T47D (cell line): ENCODE measurements around the gene RSAD2.

Source experiments
- DNase-seq, 2 experiments: peaks; one replicate each; pipeline versions ENCODE4 v3.0.0 to v3.0.0-alpha.2; 2011 to 2012; ENCODE audit warnings: low read depth in 1 of 2, low spot score in 1 of 2
- JUND ChIP-seq: IDR thresholded peaks from 2 replicates; pipeline ENCODE4 v1.6.1; 2012; ENCODE audit warnings: low read depth
- in situ Hi-C: cut with HindIII; loops from 2 replicates; pipeline ENCODE4 v1.10.0; 2016; ENCODE audit warnings: low sequenced_read_pairs, low pct_unique_long_range_greater_than_20kb

The RSAD2 gene, protein sequence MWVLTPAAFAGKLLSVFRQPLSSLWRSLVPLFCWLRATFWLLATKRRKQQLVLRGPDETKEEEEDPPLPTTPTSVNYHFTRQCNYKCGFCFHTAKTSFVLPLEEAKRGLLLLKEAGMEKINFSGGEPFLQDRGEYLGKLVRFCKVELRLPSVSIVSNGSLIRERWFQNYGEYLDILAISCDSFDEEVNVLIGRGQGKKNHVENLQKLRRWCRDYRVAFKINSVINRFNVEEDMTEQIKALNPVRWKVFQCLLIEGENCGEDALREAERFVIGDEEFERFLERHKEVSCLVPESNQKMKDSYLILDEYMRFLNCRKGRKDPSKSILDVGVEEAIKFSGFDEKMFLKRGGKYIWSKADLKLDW

DNA sequence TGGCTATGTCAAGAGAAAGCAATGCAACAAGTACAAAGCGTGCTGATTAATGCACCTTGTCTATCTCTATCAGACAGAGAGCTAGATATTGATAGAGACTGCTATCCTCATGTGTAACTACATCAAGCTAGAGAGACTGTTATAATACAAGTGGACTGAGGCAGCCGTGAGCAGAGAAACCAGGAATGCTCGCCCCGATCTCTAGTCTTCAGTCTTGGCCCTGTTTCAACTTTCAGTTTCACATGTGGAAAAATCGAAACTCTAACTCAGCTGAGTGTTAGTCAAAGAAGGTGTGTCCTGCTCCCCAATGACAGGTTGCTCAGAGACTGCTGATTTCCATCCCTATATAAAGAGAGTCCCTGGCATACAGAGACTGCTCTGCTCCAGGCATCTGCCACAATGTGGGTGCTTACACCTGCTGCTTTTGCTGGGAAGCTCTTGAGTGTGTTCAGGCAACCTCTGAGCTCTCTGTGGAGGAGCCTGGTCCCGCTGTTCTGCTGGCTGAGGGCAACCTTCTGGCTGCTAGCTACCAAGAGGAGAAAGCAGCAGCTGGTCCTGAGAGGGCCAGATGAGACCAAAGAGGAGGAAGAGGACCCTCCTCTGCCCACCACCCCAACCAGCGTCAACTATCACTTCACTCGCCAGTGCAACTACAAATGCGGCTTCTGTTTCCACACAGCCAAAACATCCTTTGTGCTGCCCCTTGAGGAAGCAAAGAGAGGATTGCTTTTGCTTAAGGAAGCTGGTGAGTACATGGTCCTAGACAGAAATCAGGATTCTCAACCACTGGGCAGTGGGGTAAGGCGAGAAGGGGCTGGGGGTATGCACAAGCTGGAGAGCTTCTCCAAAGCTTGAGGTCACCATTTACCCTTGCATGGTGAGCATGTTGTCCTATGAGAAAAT lies at the start of gene RSAD2:
Gene RSAD2, plus strand, starts transcription at position 376 of the 903 bp plus-strand sequence. Its CDS starts 24 bp downstream, at position 400.
- no peak for TF ChIP-seq JUND
- in situ Hi-C loops = no loop called here
- peak in 1 of 2 experiments; percentile 34 for DNase-seq

DNA sequence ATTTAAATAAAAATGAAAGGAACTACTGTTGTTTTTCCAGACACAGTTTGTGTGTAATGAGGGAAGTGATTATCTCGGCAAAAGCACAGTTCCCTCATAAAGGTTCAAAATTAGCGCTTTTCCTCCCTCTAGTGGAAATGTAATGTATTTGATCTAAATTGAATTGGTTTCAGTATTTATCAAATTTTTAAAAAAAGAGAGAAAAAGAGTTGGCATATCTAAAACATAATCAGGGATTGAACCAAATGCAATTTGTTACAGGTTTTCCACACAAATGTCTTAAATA lies 49.3 kb upstream of the RSAD2 start:
- in situ Hi-C loops = no loop called here
- no peak for TF ChIP-seq JUND
- DNase-seq = peak in 1 of 2 experiments; percentile 21

DNA sequence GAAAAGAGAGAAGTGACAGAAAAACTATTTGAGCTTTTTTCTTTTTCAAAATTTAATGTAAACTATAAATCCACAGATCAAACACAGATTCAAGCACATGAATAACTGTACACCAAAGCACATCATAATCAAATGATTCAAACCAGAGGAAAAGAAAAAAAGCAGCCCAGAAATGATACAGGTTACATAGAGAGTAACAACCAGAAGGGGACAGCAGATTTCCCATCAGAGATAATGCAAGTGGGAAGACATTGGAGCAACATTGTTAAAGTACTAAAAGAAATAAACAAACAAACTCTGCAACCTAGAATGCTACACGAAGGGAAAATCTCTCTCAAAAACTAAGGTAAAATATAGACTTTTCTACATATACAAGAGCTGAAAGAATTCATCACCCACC lies 46.3 kb upstream of the RSAD2 start:
- TF ChIP-seq JUND = no peak
- DNase-seq = no peak
- in situ Hi-C loops = no loop called here

DNA sequence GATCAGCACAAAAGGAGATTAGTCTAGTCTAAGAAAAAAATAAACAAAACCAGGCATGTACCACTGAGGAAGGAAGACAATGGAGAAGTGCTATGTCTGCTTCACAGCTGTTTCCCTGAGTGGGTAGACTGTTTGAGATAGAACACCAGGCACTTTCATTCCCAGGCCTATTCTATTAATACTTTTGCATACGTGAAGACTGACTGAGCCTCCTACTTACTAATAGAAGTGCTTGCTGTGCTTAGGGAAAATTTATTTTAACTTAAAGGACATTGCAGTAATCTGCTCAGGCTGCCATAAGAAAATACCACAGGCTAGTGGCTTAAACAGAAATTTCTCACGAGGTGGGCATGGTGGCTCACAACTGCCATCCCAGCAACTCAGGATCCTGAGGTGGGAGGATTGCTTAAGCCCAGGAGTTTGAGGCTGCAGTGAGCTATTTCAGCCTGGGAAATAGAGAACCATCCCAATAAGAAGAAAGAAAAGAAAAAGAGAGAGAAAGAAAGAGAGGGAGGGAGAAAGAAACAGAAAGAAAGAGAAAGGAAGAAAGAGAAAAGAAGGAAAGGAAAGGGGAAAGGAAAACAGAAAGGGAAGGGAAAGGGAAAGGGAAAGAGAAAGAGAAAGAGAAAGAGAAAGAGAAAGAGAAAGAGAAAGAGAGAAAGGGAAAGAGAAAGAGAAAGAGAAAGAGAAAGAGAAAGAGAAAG lies 44.8 kb upstream of the RSAD2 start:
- in situ Hi-C loops = no loop called here
- TF ChIP-seq JUND = no peak
- DNase-seq = no peak

DNA sequence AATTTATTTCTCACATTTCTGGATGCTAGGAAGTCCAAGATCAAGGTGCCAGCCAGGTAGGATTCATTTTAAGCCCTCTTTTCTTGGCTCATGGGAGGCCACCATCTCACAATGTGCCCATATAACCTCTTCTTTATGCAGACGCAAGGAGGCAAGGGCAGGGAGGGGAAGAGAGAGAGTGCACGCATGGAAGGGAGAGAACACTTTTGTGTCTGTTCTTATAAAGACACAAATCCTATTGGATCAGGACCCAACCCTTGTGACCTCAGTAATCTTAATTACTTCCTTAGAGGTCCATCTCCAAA lies 44.3 kb upstream of the RSAD2 start:
- in situ Hi-C loops = no loop called here
- no peak for TF ChIP-seq JUND

DNA sequence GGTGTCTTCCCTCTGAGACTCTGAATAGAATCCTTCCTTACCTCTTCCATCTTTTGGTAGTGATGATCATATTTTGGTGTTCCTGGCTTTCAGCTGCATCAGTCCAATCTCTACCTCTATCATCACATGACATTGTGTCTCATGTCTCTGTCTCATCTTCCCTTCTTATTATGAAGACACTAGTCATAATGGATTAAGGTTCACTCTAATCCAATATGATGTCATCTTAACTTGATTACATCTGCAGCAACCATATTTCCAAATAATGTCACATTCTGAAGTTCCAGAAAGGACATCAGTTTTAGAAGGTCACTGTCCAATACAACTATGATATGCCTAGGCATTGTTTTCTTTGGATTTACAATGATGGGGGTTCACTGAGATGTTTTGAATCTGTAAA lies 43.4 kb upstream of the RSAD2 start:
- in situ Hi-C loops = no loop called here
- no peak for DNase-seq
- no peak for TF ChIP-seq JUND

More for the DNA sequence above, 44.3 kb upstream of the RSAD2 start:
- no peak for DNase-seq

DNA sequence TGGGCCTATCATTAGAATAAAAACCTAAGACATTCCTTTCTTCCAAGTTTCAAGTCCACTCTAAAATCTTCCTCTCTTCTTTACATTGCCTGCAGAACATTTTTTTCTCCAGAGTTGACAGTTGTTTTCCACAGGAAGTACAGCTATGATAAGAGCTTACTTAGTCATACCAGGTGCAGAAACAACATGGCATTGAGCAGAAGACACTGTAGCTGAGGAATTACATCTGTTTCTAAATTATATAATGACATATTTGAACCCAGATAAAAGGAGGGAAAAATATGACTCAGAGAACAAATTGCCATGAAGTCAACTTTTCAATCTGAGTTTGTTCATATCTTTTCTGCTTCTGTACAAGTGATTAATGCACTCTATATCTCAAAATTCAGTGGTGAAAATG lies 42.1 kb upstream of the RSAD2 start:
- in situ Hi-C loops = no loop called here
- DNase-seq = no peak
- no peak for TF ChIP-seq JUND

DNA sequence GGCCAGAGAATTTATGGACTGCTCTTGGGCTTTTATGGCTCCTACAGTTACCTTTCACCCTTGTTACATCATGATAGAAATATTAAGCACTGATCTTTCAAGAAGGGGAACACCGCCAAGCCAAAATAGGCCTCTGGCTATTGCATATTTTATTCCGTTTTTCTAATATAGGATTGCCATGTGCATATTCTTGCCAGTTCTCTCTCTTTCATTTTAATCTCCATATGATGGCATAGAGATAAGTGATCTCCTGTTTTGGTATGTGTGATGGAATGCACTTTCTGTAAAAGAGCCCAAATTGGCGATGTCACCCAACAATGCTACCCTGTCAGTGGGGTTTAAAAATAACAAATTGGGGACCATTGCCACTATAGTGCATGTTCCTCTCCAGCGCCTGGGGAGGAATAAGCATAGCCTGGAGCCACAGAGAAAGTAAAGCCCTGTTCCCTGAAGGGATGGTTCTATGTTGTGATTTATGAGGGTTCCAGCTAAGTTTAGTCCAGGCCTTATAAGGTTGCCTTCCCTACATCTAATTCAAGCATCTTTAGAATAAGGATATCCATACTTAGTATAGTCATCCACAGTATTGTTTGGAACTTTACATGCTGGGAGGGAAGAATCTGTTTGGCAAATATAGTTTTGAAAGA lies 38.8 kb upstream of the RSAD2 start:
- TF ChIP-seq JUND = no peak
- in situ Hi-C loops = no loop called here

DNA sequence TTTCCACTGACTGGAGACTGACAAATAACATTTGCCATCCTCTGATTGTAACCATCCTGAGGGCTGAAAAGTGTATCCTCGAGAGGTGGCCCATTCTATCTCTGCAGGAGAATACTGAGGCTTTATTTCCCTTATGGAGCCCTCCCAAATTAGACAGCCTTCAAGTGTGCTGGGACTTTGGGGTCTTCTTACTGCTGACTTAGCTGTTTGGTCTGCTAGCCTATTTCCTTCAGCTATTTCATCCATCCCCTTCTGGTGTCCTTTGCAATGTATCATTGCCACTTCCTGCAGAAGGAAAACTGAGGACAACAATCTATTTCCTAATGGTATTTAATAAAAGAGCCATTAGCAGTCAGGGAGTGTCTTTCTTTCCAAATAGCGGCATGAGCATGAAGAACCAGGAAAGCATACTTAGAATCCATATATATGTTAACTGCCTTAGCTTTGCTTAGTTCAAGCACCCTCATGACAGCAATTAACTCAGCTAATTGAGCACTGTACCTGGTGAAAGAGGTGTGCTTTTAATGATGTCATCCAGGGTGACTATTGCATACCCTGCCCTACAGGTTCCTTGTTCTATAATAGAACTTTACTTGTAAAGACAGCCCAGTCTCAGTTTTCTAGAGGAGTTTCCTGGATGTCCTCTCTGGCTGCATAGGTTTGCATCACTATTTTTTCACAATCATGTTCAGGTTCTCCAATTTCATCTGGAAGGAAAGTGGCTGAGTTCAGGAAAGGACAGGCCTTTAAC lies 35.9 kb upstream of the RSAD2 start:
- in situ Hi-C loops = no loop called here
- no peak for DNase-seq
- TF ChIP-seq JUND = no peak

More for the DNA sequence above, 38.8 kb upstream of the RSAD2 start:
- DNase-seq = no peak

DNA sequence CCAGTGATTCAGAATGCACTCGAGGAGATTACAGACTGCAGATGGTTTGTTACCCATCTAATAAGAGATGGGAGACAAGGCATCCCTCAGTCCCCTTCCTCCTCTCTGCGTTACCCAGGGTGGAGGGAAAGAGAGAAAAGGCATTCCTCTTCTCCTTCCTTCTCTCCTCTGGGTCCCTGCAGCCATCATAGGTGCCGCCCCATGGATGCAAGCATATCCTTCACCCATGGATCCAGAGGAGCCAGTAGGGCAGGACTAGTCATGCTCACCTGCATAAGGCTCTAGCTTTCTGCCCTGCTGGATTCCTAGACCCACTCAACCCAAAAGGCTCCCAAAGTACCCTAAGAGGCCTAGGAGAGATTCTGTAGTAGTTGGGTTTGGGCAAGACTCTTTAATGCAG lies 32.3 kb upstream of the RSAD2 start:
- no peak for TF ChIP-seq JUND
- peak in 1 of 2 experiments; percentile 20 for DNase-seq
- in situ Hi-C loops = no loop called here

DNA sequence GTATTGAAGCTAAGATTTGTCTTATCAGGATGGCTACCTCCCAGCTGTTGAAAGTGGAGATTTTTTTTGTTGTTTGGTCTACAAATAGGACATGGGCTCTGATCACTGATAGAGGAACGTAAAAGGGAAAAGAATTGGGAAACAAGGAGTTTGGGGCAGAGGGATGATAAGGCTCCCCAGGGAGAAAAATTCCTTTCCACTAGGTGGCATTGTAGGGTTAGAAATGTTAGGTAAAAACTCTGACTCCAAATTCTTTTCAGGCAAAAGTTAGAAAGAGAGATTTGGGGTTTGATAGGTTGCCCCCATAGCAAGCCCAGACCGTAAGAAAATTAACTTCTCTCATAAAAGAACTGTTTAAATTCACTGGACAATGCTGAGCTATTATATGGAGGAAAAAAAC lies 31.7 kb upstream of the RSAD2 start:
- no peak for TF ChIP-seq JUND
- in situ Hi-C loops = no loop called here
- no peak for DNase-seq

DNA sequence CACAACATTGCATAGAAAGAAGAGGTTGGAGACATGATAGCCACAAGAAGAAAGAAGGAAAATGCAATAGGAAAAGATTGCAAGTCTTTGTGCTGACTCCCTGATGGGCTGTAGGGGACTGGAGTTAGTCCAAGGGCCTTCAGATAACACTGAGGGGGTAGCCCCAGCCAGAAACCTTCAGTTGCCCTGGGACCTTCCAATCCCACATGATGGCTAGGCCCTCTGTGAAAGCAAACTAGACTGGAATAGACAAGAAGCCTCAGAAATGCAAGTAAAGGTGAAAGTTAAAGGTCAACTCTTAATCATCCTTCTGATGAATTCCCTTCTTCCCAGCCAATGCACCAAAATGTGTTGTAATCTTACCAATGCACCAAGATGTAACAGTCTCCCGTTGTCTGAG lies 31.0 kb upstream of the RSAD2 start:
- no peak for DNase-seq
- no peak for TF ChIP-seq JUND
- in situ Hi-C loops = no loop called here
